ENCODE results near the gene RBM43.

Gene RBM43

DNA sequence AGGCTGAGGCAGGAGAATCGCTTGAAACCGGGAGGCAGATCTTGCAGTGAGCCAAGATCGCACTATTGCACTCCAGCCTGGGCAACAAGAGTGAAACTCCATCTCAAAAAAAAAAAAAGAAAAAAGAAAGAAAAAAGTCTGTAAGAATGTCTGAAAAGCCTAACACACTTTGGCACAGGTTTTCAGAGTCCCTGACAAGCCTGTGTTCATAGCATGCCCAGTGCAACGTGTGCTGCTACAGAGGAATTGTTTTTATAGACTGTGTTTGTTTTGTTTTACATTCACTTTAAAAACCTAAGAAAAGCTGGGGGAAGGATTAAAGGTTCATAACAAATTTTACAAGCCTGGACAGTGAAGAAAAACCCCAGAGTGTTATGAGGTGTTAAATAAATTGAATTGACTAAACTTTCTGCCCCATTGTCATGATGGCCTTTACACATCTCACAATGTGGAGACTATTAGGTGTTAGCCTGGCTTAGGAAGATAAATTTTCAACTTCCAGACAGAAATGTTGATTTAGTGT is 55.2 kb downstream of the RBM43 start:
- no peak for DNase-seq

DNA sequence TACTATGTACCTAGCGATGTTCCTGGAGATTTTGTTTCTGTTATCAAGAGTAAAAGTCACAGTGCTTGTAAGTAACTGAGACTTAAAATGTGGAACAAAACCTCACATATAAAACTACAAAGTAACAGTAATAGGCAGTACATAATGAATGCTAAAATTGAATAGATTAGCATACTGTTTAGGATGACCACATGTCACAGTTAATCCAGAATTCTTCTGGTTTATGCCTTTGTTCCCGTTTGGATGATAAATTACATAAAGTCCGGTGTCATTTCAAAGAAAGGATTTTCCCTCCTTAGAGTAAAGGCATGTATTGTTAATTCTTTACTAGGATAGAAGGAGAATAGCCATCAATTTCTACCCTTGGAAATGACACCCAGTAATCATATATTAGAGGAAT is 56.1 kb downstream of the RBM43 start:
- DNase-seq, result no peak

DNA sequence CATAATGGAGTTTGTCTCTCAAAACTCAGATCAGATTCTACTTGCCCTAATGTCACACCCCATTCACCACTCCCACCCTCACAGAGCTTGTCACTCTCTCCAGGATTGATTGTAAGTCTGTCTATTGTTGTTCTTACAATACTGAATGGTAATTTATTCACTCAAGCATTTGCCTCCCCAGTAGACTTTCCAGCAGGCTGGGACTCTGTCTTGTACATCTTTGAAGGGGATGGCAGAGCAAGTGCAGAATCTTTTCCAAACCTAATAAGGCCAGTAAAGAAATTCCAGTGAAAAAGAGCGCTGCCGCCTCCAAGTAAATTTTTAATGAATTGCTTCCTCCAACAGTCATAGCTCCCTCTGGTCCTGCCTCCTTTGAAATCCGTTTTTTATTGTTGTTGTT is 56.9 kb downstream of the RBM43 start:
- no peak for DNase-seq

DNA sequence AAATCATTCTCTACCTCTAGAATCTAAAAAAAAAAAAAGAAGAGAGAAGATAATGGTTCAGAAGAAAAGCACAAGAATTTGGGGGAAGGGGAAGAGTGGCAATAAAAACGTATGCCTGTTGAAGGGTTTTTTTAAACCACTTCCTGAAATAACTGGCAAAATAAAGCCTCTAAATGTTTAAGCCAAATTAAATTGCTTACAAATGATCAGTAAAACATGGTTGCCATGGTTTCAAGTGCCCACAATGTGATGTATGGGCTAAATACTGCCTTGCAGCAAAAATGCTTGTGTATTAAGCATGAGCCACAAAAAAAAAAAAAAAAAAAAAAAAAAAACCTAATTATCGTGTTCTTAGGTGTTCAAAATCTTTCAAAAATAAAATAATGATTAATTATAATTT is 60.8 kb downstream of the RBM43 start:
- DNase-seq, result no peak

GRCh38 chr2:151200277-151200676 is 61.4 kb downstream of the RBM43 start:
- no peak for DNase-seq

DNA sequence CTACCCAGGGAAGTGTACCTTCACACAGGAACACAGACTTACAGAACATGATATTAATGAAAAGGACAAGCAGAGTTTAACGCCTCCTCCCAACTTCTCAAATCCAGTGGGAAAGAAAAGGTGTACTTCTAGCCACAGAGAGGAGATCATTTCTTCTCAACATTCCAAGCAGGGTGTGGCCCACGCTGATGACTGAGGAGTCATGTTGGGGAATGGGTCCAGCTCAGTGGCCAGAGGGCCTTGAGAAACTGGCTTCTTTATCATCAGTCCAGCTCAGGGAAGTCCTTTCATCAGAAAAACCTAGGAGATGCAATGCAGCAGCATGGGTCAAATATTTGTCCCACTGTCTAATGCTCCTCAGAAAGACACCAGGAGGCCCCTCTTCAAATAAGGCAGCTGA is 63.0 kb downstream of the RBM43 start:
- DNase-seq, result no peak

All from NCI-H748 treated with DMSO at 0.1 percent for 48 hours (cell line).